ENCODE measurements around the gene HMGXB4. TPM values are rescaled to one million over a fixed set of nuclear protein-coding genes. Genes with fewer than 3 reads are reported as not detected.

HMGXB4 gene
- total and polyA plus RNA-seq, 4 donors: 4.0 to 9.9 (median 7.5) TPM

DNA sequence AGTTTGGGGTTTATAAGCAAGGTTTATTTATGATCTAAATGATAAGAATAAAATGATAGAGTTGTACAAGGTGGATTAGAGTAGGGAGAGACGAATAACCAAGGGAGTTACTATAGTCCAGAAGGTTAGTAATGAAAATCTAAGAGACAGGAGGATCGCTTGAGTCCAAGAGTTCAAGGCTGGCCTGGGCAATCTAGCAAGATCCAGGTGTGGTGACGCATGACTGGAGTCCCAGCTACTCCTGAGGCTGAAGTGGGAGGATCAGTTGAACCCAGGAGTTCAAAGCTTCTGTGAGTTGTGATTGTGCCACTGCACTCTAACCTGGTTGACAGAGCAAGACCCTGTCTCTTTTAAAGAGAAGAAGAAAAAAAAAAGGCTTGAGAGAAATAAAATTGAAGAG is 12.3 kb downstream of the HMGXB4 start (continued):
- TF ChIP-seq, protein P1, sequence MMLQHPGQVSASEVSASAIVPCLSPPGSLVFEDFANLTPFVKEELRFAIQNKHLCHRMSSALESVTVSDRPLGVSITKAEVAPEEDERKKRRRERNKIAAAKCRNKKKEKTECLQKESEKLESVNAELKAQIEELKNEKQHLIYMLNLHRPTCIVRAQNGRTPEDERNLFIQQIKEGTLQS (IDR thresholded peaks at IDR 0.05): no peak
- no peak for TF ChIP-seq JUND (IDR thresholded peaks at IDR 0.05)
- TF ChIP-seq, protein P2, sequence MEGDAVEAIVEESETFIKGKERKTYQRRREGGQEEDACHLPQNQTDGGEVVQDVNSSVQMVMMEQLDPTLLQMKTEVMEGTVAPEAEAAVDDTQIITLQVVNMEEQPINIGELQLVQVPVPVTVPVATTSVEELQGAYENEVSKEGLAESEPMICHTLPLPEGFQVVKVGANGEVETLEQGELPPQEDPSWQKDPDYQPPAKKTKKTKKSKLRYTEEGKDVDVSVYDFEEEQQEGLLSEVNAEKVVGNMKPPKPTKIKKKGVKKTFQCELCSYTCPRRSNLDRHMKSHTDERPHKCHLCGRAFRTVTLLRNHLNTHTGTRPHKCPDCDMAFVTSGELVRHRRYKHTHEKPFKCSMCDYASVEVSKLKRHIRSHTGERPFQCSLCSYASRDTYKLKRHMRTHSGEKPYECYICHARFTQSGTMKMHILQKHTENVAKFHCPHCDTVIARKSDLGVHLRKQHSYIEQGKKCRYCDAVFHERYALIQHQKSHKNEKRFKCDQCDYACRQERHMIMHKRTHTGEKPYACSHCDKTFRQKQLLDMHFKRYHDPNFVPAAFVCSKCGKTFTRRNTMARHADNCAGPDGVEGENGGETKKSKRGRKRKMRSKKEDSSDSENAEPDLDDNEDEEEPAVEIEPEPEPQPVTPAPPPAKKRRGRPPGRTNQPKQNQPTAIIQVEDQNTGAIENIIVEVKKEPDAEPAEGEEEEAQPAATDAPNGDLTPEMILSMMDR (IDR thresholded peaks at IDR 0.05; ENCODE audit: low read depth, low read length, missing input control): no peak
- TF ChIP-seq FOXA1 (IDR thresholded peaks at IDR 0.05): no peak
- no peak for TF ChIP-seq HNF4A (conservative IDR thresholded peaks at IDR 0.05)

DNA sequence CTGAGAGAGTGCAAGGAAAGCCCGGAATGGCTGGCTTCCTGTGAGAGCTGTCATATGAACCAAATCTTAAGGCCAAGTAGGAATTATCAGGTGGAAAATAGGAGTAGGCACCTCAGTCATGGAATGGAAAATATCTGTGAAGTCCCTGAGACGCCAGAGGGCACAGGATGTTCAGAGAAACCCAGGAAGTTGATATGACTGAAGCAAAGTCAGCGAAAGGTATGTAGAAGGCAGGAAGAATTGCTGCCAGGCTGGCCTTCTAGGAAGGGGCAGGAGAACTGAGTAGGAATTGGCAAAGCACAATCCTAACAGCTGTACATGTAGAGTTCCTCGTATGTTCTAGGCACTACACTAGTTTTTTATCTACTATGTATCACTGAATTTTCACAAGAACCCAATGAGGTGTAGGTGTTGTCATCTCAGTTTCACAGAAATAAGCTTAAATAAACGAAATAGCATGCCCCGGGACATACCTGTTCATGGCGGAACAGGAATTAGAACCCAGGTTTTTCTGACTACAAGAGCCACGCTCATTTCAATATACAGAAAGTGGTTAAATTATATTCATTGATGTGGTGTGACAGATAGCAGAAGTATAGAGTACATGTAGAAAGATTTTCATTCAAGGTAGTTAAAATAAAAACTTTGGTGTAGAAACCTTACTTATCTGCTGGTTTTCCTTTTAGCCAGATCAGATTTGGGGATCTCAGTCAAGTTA is 17.0 kb downstream of the HMGXB4 start:
- no peak overlapping the region for H3K4me3 ChIP-seq (ENCODE audit: low read depth in 1 of 3, low read length in 3 of 3)
- no peak overlapping the region for H3K27ac ChIP-seq (ENCODE audit: low read depth in 1 of 2, low read length in 2 of 2)
- peaks cover 2 to 11% (median 6%) of the 10 kb centered on the region in 4 donors for H3K36me3 ChIP-seq (ENCODE audit: control insufficient read depth in 4 of 4, insufficient read depth in 3 of 4, low read depth in 1 of 4, low read length in 3 of 4)
- TF ChIP-seq, protein P1 (IDR thresholded peaks at IDR 0.05): no peak
- no peak overlapping the region for H3K9ac ChIP-seq (ENCODE audit: low read depth in 1 of 2, low read length in 2 of 2)
- H3K4me1 ChIP-seq (ENCODE audit: control insufficient read depth in 4 of 4, insufficient read depth in 4 of 4, low read length in 3 of 4): no peaks in the 10 kb centered on the region
- H3K9me3 ChIP-seq (ENCODE audit: control insufficient read depth in 4 of 4, low read length in 3 of 4): no peaks in the 10 kb centered on the region
- 92% methylated on average over 8 of the region's 8 CpGs for WGBS
- H3K27me3 ChIP-seq (ENCODE audit: control insufficient read depth in 4 of 4, insufficient read depth in 4 of 4, low read length in 3 of 4): no peaks in the 10 kb centered on the region
- DNase-seq (ENCODE audit: low spot score): no peak

DNA sequence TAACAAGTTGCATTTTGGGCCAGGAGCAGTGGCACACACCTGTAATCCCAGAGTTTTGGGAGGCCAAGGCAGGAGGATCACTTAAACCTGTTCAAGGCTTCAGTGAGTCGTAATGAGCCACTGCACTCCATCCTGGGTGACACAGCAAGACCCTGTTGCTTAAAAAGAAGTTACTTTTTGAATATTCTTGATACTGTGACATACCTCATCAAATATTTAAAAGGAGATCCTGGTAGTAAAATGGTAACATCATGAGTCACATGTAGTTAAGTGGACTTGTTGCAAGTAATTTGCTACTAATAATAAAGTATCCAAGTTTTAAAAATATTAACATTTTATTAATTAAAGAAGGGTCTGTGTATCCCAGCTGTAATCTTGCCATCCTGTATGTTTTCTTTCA is 18.3 kb downstream of the HMGXB4 start:
- Histone ChIP-seq H3K36me3 (ENCODE audit: control insufficient read depth in 4 of 4, insufficient read depth in 3 of 4, low read depth in 1 of 4, low read length in 3 of 4) (peaks cover 1 to 8% (median 5%) of the 10 kb centered on the region in 4 donors), H3K27ac (ENCODE audit: low read depth in 1 of 2, low read length in 2 of 2) (no peak overlapping the region), H3K4me3 (ENCODE audit: low read depth in 1 of 3, low read length in 3 of 3) (no peak overlapping the region), H3K4me1 (ENCODE audit: control insufficient read depth in 4 of 4, insufficient read depth in 4 of 4, low read length in 3 of 4) (no peaks in the 10 kb centered on the region), H3K9me3 (ENCODE audit: control insufficient read depth in 4 of 4, low read length in 3 of 4) (no peaks in the 10 kb centered on the region), H3K9ac (ENCODE audit: low read depth in 1 of 2, low read length in 2 of 2) (no peak overlapping the region), H3K27me3 (ENCODE audit: control insufficient read depth in 4 of 4, insufficient read depth in 4 of 4, low read length in 3 of 4) (no peaks in the 10 kb centered on the region)
- TF ChIP-seq RXRA (IDR thresholded peaks at IDR 0.05) (no peak), HNF4A (conservative IDR thresholded peaks at IDR 0.05) (no peak), YY1 (IDR thresholded peaks at IDR 0.05) (no peak)
- TF ChIP-seq, protein P3, sequence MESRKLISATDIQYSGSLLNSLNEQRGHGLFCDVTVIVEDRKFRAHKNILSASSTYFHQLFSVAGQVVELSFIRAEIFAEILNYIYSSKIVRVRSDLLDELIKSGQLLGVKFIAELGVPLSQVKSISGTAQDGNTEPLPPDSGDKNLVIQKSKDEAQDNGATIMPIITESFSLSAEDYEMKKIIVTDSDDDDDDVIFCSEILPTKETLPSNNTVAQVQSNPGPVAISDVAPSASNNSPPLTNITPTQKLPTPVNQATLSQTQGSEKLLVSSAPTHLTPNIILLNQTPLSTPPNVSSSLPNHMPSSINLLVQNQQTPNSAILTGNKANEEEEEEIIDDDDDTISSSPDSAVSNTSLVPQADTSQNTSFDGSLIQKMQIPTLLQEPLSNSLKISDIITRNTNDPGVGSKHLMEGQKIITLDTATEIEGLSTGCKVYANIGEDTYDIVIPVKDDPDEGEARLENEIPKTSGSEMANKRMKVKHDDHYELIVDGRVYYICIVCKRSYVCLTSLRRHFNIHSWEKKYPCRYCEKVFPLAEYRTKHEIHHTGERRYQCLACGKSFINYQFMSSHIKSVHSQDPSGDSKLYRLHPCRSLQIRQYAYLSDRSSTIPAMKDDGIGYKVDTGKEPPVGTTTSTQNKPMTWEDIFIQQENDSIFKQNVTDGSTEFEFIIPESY (IDR thresholded peaks at IDR 0.05): no peak
- TF ChIP-seq, protein P2 (IDR thresholded peaks at IDR 0.05; ENCODE audit: low read depth, low read length, missing input control): no peak
- DNase-seq (ENCODE audit: low spot score): no peak
- 99% methylated on average over 1 of the region's 1 CpG for WGBS

Measured in liver (tissue), 9 donors.